Measurements from ENCODE around the gene OS9. TPM values are rescaled to one million over a fixed set of nuclear protein-coding genes. Genes with fewer than 3 reads are reported as not detected.

OS9 gene
- total and polyA plus RNA-seq, 2 donors (not counting 3 experiments of a cell fraction or from before 2014, with no cell fraction given): 212 to 561 TPM

DNA sequence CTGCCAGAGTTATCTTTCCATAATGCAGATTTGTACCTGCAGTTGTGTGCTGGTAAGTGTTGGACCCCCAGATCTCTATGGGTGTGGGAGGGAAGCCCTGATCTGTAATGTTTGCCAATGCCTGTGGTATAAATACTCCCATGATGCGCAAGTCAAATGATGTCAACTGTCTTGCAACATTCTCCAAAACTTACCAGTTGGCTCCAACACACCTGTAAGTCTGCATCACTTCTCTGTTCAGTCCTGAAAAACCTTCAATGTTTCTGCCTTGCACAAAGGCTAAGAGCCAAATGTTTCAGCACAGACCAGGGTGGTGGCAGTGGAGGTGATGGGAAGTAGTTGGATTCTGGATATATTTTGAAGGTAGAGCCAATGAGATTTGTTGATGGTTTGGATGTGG is 3.1 kb downstream of the OS9 start:
- Histone ChIP-seq H3K4me3 (replicated peaks in 1 of 3; ENCODE audit: insufficient read depth in 1 of 3, low read depth in 1 of 3, low read length in 3 of 3) (no peak overlapping the region), H3K36me3 (ENCODE audit: control insufficient read depth in 2 of 2, extremely low read depth in 1 of 2, insufficient read depth in 2 of 2, low read length in 2 of 2) (peaks cover 4 to 8% of the 10 kb centered on the region in 2 experiments), H3K9ac (replicated peaks; ENCODE audit: extremely low read depth, insufficient read depth, low read length) (no peak overlapping the region), H3K9me3 (replicated peaks; ENCODE audit: control insufficient read depth, insufficient read depth, low read length) (no peaks in the 10 kb centered on the region), H3K9me1 (replicated peaks; ENCODE audit: control insufficient read depth, extremely low read depth, insufficient read depth, low read length) (no peaks in the 10 kb centered on the region), H4K20me1 (replicated peaks; ENCODE audit: control insufficient read depth, extremely low read depth, insufficient read depth, low read length) (no peaks in the 10 kb centered on the region), H3K79me2 (ENCODE audit: control insufficient read depth, insufficient read depth, low read length) (peaks cover 3% of the 10 kb centered on the region), H3K4me2 (ENCODE audit: insufficient read depth, low read length) (no peak overlapping the region), H3K27me3 (ENCODE audit: control insufficient read depth in 2 of 2, insufficient read depth in 2 of 2, low read length in 2 of 2) (no peaks in the 10 kb centered on the region), H3K4me1 (ENCODE audit: control insufficient read depth, extremely low read depth, insufficient read depth, low read length) (peaks cover 7% of the 10 kb centered on the region), H3K27ac (ENCODE audit: insufficient read depth, low read depth, low read length) (no peak overlapping the region), H2AFZ (ENCODE audit: low read depth, low read length) (no peak overlapping the region)
- POLR2A ChIA-PET: no interaction called here
- dilution Hi-C loops (cut with MboI; ENCODE audit: extremely low pct_ligation_motif_present, low sequenced_read_pairs): no loop called here
- TF ChIP-seq MYC (IDR thresholded peaks at IDR 0.05; ENCODE audit: low read depth, low read length) (no peak), POLR2AphosphoS5 (IDR thresholded peaks at IDR 0.05; ENCODE audit: insufficient read depth, low read depth, low read length) (no peak), POLR2A (IDR thresholded peaks at IDR 0.05; ENCODE audit: low read depth, low read length) (no peak), FOS (IDR thresholded peaks at IDR 0.05; ENCODE audit: borderline replicate concordance, insufficient read depth, low read length) (no peak), GATA2 (IDR thresholded peaks at IDR 0.05; ENCODE audit: insufficient read depth, insufficient read length, low read depth, low read length) (no peak), JUN (IDR thresholded peaks at IDR 0.05; ENCODE audit: borderline replicate concordance, insufficient read depth, insufficient read length, low read depth) (no peak), EZH2 (IDR thresholded peaks at IDR 0.05; ENCODE audit: borderline replicate concordance, low read depth, low read length, severe bottlenecking) (no peak)
- TF ChIP-seq, protein P1, sequence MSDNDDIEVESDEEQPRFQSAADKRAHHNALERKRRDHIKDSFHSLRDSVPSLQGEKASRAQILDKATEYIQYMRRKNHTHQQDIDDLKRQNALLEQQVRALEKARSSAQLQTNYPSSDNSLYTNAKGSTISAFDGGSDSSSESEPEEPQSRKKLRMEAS (IDR thresholded peaks at IDR 0.05; ENCODE audit: insufficient read depth, insufficient read length): no peak
- TF ChIP-seq, protein P2, sequence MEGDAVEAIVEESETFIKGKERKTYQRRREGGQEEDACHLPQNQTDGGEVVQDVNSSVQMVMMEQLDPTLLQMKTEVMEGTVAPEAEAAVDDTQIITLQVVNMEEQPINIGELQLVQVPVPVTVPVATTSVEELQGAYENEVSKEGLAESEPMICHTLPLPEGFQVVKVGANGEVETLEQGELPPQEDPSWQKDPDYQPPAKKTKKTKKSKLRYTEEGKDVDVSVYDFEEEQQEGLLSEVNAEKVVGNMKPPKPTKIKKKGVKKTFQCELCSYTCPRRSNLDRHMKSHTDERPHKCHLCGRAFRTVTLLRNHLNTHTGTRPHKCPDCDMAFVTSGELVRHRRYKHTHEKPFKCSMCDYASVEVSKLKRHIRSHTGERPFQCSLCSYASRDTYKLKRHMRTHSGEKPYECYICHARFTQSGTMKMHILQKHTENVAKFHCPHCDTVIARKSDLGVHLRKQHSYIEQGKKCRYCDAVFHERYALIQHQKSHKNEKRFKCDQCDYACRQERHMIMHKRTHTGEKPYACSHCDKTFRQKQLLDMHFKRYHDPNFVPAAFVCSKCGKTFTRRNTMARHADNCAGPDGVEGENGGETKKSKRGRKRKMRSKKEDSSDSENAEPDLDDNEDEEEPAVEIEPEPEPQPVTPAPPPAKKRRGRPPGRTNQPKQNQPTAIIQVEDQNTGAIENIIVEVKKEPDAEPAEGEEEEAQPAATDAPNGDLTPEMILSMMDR (IDR thresholded peaks at IDR 0.05; ENCODE audit: extremely low read depth in 1 of 2, insufficient read depth in 1 of 2, low read depth in 1 of 2, low read length in 2 of 2): no peak
- BruUV-seq (replicated peaks): no TSS peak
- FAIRE-seq (no peak), DNase-seq (ENCODE audit: low read depth, low spot score) (no peak)
- intact Hi-C loops (cut with micrococcal nuclease): no loop called here
- CTCF ChIA-PET: no interaction called here
